ENCODE results near the gene AGAP9.
A peak's percentile ranks its signal among the peaks of the same experiment; 100 is the strongest.
"Not testable (repeated sequence)": the region's sequence is repeated elsewhere in the genome, so short reads cannot be mapped to it uniquely, and the experiment has no call there.

Gene AGAP9

DNA sequence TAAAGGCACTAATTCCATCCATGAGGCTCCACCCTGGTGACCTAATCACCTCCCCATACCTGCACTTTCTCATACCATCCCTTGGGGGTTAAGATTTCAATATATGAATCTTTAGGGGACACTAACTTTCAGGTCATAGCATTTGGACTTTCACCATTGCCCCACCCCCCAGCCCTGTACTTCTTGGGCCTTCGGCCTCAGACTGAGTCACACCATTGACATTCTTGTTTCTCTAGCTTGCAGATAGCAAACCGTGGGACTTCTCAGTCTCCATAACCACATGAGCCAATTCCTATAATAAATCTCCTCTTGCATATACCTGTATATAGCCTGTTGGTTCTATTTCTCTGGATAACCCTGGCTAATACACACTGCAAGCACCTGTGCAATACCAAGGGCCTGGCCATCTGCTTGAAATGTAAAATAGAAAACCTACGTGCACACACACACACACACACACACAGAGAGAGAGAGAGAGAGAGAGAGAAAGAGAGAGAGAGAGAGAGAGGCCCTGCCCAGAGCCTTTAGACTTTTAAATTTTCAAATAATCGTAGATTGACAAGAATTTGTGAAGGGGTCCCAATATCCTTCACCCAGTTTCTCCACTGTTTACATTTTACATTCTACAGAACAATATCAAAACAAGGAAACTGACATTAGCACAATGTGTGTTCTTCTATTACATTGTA is 64.8 kb downstream of the AGAP9 start:
- peak; percentile 64 for DNase-seq (ENCODE audit: low spot score)
- no peak for FAIRE-seq

DNA sequence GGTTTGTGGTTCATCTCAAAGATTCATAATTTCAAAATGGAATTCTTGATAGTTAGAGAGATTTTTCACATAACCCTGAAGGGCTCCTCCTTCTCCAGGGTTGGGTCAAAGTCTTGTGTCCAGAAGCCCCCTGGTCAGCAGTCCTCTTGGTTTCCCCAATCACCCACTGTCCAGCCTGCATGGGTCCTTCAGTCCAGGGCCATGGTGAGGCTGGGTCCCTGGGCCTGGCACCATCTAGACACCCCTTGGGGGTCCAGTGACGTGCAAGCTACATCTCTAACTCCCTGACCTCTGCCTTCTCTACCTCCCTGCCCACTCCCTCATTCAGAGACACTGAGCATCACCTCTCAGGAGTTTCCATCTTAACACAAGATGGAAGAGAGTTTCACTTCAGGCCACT is 65.6 kb downstream of the AGAP9 start:
- DNase-seq (ENCODE audit: low spot score) (no peak), FAIRE-seq (no peak)

DNA sequence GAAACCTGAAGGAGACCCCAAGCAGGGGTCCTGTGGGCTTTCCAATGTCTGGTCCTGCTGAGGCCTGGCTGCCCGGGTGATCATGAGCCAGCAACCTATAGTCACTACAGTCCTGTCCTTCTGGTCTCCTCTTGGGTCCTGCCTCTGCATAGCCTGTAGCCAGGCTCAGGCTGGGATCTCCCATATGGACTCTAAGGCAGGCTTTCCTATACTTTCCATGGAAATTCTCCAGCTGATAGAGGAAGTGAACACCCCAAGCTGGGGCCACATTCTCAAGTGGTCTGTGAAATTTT is 66.0 kb downstream of the AGAP9 start:
- no peak for FAIRE-seq
- DNase-seq (ENCODE audit: low spot score), result no peak

DNA sequence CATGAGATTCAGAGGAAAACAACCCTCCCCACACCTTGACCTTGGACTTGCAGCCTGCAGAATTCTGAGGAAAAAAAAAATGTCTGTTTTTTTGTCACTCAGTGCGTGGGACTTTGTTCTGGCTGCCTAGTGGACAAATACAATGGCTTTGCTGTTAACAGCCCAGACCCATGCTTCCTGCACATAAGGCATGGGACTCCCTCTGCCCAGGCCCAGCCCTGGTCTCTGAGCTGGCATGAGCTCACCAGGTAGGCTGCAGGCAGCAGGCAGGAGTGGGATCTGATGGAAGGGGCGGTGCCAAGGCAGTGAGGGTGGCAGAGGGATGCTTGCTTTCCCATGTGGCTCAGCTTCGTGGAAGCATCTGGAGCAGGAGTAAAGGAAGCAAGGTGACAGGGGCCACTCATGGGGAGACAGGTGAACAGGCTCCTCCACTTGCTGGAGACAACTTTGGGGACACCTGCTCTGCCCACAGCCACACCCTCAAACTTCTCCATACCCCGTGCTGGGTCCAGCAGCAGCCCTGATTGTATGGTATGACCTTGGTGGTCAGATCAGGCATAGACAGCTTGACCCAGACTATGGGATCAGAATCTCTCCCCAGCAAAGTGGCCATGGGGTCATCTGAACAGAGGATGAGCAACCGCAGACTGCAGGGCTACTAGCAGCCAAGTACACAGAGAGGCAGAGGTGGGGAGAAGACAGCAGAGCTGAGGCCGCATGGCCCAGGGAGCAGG is 66.5 kb downstream of the AGAP9 start:
- no peak for FAIRE-seq
- DNase-seq (ENCODE audit: low spot score), result no peak

DNA sequence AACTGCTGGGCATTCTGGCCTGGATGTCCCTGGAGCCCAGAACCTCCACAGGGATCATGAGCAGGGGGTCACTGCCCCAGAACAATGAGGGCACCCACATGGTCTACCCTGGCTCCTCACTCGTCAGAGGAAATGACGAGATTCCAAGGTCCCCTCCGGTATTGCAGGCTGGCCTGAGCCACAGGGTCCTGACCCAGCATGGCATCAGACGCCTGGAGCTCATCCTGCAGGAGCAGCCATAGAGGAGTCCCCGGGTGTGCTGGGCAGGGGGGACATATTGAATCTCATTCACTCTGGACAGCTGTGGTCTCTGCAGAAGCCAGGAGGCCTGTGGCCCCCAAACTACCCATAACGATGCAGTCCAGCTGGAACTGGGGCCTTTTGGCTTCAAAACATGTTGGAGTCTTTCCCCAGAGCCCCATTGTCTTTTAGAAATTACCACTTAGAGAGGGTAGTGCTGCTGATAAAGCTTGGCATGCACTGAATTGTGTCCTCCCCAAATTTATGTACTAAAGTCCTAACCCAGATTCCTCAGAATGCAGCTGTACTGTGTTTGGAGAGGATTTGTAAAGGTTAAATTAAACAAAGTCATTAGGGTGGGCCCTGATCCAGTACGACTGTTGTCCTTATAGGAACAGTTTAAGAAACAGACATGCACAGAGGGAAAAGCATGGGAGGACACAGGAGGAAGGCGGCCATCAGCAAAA is 67.2 kb downstream of the AGAP9 start:
- no peak for FAIRE-seq
- no peak for DNase-seq (ENCODE audit: low spot score)

DNA sequence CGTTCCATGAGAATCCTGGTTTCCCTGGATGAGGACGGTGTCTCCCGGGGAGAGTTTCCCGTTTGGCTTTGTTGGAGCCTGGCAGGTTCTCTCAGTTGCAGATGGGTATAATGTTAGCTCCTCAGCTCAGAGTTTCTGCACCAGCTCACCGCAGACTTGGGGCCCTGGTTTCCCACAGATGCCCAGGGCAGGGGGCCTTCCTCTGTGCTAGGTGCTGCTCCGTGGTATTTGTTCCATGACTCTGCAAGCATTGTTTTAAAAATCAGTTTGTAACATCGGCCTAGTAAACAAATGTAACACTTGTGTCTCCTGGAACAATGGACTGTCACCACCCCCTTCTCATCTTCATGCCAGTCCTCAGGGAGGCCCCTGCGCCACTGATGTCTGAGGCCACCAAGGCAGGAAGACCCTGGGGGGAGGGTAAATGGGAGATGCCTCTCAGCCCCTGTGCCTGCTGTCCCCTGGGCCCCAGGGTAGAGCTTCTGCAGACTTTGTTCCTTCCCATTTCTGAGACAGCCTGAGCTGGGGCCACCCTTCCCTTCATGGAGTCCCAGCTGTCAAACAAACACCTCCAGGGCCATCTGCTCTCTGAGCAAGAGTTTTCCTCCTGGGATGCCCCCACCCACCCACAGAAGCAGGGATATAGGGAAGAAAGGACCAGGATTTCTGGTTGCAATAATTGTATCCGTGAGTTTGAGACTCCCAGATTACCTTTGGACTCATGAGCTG is 67.9 kb downstream of the AGAP9 start:
- not testable (repeated sequence) for DNase-seq (ENCODE audit: low spot score)

DNA sequence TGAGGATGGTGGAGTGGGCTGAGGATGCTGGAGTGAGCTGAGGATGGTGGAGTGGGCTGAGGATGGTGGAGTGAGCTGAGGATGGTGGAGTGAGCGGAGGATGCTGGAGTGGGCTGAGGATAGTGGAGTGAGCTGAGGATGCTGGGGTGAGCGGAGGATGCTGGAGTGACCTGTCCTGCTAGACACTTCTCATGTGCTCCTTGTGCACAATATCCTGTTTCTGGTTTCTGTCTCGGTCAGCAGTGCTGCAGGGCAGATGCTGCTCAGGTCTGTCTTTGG is 68.7 kb downstream of the AGAP9 start:
- FAIRE-seq (no peak), DNase-seq (ENCODE audit: low spot score) (no peak)

More for the DNA sequence above, 67.9 kb downstream of the AGAP9 start:
- not testable (repeated sequence) for FAIRE-seq

DNA sequence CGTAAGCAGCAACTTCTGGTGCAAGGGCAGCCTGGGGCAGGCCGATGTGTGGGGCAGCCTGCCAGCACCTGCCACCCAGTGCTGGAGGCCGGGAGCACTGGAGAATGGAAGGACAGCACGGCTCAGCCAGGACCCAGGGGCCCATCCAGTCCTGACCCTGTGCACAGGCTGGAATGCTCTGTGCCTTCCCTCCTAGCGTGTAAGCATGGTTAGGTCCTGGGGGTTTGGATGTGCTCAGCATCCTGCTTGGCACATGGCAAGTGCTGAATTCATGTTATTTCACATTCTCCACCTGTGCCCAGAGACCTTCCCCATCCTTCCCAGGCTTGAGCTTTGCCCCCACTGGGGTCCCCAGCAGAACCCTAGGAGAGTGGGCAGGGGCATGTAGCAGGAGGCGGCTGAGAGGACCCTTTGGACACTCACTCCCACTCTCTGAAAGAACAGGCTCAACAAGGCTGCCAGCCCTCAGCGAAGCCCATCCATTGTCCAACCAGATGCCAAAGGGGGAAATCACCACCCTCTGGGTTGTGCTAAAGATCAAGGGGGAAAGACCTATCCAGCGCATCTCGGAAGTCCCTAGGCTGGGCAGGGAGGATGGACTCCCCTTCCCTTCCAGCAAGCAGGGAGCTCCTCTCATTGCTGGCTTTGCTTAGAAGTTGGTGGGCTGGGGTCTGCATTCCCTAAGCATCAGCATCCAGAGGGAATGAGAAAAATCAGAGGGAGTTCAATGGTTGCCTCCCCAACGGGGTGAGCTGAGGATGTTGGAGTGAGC is 69.2 kb downstream of the AGAP9 start:
- no peak for FAIRE-seq
- no peak for DNase-seq (ENCODE audit: low spot score)

DNA sequence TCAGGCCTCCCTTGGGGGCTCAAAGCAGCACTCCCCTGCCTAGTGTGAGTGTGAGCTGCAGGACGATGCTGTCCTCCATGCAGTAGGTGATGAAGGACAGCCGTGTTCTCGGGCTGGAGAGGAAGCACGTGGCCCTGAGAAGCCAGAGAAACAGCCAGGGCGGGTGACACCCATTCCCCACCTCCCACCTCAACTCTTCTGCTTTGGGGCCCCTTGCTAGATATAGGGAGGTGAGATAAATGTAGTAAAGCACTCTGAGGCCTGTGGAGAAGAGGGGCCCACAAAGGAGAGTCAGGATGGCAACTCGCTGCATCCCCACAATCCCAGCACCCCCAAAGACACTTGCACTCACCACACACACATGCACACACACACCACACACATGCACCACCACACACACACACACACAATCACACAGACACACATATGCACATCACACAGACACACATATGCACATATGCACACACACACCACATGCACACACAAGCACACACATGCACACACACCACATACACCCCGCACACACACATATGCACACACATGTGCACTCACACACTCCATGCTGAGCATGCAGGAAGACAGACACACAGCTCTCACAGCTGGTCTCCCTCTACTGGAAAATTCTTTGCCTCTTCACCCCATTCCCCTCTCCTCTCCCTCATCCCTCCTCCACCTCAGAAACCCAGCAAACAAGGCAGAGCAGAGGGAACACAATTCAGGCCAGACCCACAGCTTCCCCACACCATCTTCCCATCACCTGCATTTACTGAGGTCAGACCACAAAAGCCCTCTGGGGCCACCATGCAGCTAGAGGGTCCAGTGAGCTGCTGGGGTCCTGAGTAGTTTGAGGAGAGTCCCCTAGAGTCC is 70.1 kb downstream of the AGAP9 start:
- FAIRE-seq (no peak), DNase-seq (ENCODE audit: low spot score) (no peak)

DNA sequence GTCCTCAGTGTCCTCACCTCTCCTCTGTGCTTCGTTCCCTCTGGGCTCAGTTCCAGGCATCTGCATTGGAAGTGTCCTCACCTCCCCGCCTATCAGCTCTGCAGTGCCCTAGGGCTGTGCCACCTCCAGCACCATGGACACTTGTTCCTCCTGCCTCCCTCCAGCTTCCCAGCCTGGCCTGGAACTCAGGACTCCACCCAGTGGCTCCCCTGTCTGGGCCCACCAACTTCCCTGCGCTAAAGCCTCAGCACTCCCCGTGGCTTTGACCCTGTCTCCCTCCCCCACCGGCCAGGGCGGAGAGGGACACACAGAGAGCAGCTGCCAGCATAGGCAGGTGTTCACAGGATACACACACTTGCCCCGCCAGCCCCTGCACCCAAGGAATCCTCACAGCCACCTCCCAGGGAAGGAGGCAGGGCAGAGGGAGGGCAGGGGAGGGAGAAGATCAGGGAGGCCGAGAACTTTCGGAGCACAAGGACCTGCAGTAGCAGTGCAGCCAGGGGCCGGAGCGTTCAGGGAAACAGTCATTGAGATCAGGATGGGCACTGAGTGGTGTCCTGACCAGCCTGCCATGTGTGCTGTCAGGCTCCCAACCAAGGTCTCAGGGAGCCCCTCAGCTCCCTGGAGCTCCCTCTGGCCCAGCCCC is 70.8 kb downstream of the AGAP9 start:
- FAIRE-seq (no peak), DNase-seq (ENCODE audit: low spot score) (no peak)

DNA sequence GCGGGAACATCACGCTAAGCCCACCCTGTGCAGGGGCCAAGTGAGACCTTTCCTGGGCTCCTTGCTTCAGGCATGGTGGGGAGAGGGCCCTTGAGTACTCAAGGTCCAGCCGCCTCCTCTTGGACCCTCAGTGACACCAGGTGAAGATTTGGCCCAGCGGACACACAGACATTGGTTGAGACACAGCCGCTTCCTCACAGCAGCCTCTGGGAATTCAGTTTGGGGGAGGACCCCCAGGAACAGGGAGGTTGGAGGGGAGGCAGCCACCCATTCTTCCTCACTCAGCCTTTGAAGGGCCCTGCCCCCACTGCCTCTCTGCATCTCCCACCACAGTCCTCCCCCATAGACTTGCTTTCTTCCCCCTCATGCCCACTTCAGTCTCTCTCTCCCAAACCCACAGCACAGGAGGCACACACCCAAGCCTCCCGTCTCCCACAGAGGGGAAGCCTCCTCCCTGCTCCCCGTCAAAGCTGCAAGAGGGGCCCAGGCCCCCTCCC is 71.4 kb downstream of the AGAP9 start:
- no peak for FAIRE-seq
- DNase-seq (ENCODE audit: low spot score), result no peak
